GM19023 (cell line): Measurements from ENCODE around the gene FLCN.
"Not testable (repeated sequence)": the region's sequence is repeated elsewhere in the genome, so short reads cannot be mapped to it uniquely, and the experiment has no call there.

Source experiments
- ATAC-seq: cut with Tn5 transposase; IDR thresholded peaks from one replicate; pipeline ENCODE4 v1.9.1; 2021; ENCODE audit warnings: mild to moderate bottlenecking, moderate library complexity; ENCODE audit not compliant: unreplicated experiment

The FLCN gene, protein sequence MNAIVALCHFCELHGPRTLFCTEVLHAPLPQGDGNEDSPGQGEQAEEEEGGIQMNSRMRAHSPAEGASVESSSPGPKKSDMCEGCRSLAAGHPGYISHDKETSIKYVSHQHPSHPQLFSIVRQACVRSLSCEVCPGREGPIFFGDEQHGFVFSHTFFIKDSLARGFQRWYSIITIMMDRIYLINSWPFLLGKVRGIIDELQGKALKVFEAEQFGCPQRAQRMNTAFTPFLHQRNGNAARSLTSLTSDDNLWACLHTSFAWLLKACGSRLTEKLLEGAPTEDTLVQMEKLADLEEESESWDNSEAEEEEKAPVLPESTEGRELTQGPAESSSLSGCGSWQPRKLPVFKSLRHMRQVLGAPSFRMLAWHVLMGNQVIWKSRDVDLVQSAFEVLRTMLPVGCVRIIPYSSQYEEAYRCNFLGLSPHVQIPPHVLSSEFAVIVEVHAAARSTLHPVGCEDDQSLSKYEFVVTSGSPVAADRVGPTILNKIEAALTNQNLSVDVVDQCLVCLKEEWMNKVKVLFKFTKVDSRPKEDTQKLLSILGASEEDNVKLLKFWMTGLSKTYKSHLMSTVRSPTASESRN

DNA sequence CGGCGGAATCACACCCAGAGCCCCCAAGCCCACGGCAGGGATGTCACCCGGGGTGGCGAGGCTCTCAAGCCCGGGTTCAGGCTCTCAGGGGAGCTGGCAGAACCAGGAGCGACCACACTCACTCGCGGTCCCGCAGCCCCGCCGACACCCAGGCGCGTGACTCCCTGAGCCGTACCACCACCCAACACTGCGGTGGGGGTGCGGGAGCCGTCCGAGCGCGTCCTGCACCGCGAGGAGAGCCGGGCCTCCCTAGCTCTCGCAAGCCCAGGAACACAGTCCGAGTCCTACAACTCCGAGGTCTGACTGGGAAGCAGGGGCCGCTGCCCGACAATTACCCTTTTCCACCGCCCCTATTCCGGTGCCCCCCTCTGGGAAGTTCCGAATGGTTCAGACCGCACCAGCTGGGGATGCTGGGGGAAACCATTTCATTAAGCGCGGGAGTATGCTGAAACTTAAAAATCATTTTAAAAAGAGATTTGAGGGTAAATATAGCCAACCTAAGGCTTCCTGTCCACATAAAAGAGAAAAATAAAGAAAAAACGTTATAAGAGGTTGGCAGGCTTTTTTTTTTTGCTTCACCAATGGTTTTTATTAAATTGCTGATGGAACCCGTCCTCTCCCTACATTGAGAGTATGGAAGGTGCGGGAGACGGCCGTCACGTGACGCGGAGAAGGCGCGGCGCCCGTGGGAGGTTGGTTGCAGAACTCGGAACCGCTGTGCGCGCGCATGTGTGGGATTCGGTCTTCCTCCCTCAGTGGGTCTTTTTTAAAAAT lies at the start of gene FLCN:
Gene FLCN, minus strand, starts transcription at position 143 of the 774 bp plus-strand sequence. CDS start 9,031 bp downstream, outside the sequence.
- ATAC-seq, result peak; percentile 88

DNA sequence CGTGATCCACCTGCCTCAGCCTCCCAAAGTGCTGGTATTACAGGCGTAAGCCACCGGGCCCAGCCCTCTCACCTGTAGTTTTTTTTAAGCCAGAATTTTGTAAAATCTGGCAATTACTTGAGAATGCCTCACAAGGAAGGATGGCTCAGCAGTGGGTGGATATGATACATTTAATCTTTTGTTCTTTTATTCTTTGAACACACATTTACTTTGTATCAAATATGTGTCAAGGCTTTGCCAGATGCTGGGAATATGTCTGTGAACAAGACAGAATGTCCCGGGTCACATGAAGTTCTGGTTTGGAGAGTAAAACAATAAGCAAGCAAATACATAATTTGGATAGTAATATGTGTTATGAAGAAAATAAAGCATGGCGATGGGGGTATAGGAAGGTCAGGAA lies 49.0 kb upstream of the FLCN start:
- ATAC-seq, result no peak

DNA sequence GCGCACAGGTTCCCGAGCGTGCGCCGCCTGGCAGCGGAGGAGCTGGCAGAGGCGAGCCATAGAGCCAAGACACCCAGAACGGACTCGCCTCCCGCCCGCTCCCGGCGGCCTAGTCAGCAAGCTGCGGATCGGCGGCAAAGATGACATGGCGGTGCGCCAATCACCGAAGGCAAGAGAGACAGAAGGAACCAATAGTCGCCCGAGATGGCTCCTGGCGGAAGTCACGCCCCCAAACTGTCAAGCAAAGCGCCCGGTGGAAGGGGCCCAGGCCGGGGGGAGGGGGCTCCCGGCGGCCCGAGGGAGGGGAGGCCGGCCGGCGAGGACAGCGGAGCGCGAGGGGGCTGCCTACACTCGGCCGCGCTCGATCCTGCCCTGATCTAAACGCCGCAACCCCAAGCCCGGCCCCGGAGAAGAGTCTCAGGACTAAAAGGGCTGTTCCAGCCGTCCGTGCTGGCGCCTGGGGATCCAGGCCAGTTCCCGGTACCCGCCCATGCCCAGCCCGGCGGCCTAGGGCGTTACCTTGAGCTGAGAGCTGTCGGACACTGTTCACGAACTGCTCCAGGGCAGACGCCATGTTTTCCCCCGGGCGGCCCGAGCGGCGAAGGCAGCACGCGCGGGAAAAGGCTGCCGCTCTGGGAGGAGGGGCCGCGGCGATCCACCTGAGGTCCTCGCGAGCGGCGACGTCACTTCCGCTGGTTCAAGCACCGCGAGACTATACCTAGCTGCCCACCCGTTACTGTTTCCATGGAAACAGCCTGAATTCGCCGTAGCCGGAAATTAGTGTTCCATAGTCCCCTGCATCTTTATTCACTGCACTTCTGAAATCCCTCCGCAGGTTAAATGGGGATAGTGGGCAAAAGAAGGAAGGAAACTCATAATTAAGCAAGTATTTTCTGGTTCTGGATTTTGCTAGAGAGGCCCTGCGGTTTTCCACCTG lies 43.9 kb upstream of the FLCN start, which contains the start of gene COPS3:
Gene COPS3, minus strand, starts transcription at position 634 of the 937 bp plus-strand sequence. Its CDS starts 60 bp downstream, at position 574.
- ATAC-seq, result peak; percentile 90

DNA sequence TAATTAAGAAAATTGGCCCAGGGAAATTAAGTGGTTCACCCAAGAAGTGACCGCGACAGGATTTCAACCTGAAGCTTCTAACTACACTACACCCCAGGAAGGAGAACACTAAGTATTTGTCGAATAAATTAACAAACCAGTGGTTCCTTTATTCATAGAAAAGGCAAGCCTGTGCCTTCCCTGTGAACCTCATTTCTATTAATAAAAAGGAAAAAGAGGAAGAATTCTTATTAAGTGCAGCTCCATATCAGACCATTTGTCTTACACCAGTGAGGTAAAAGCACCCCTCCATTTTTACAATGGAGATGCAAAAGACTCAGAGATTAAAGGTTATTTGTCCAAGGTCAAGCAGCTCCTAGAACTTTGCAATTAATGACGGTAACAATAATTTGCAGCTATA lies 42.3 kb upstream of the FLCN start:
- ATAC-seq, result no peak

DNA sequence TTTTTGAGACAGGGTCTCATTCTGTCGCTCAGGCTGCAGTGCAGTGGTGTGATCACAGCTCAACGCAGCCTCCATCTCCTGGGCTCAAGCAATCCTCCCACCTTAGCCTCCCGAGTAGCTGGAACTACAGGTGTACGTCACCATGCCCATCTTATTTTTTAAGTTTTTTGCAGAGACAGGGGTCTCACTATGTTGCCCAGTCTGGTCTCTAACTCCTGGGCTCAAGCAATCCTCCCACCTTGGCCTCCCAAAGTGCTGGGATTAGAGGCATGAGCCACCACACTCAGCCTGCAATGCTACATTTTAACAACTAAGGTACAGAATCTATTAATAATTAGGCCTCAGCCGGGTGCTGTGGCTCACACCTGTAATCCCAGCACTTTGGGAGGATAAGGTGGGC lies 40.5 kb upstream of the FLCN start:
- not testable (repeated sequence) for ATAC-seq

DNA sequence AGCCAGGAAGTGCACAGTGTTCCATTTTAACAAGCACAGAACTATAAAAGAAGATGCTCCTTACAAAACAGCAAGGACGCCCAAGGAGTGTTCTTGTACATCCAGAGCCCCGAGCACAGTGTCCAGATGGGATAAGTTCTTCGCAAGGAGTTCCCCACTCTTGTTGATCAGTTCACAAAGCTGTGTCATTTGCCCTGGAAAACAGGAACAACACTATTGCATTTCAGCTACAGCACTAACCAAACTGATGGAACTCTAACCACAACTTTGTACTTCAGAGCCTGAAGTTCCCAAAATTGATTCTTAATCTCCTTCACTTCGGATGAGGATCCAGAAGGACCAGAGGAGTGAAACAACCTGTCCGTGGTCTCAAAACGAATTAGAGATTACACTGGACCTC lies 39.0 kb upstream of the FLCN start:
- no peak for ATAC-seq

DNA sequence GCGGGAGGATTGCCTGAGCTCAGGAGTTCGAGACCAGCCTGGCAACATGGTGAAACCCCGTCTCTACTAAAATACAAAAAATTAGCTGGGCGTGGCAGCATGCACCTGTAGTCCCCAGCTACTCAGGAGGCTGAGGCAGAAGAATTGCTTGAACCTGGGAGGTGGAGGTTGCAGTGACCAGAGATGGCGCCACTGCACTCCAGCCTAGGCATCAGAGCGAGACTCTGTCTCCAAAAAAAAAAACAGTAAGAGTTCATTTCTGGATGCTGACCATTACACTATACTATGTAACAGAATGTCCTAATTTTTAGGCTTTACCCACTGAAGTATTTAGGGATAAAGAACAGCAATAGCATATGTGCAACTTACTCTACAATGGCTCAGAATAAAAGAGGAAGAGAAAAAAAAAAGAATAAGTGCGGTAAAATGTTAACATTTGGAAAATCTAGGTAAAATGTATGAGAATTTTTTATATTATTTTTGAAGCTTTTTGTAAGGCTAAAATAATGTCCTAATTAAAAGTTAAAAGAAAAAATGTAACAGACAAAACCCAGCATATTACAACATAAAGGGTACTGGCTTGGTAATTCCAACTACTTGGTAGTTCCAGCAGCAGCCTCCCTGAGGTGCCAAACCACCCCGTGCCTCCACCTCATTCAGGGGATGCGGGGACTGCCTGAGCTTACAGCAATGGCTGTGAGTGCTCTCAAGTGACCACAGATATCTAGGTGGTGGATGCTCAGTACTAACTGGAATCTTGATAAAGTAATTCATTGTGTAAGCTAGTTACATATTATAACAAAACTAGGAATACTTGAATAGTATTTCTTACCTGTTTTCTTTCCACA lies 33.2 kb upstream of the FLCN start:
- ATAC-seq, result no peak

DNA sequence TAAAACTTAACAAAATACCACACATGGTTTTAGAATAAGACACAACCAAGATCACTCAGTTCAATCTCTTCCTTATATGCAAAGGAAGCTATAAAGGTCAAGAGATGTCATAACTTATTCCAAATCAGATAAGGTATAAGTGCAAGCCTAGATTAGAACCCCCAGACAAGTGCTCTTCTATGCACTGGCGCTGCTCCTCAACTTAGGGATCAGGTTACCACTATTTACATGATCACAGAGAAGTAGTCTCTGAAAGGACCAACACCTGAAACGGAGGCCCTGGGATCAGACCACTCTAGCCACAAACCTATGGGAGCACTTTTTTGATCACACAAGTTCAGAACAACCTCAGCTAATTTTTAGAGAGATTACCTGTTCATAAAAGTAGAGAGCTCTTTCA lies 27.5 kb upstream of the FLCN start:
- no peak for ATAC-seq

DNA sequence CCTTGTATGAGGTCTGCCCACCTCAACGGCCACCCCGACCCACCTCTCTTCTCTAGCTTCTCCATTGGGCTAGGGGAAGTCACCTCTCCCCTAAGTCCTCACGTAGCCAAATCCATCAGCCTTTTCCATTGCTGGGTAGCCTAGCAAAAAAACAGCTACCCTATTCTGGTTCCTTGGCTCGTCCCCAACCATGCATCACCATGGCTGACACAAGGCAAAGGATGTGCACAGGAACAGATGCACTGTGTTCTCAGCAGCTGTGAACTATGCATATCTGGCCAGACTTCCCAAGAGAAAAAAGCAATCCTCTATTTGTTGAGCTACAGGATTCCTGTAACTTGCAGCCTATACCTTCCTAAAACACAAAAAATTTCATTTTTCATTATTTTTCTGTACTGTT lies 22.0 kb upstream of the FLCN start:
- ATAC-seq, result no peak

DNA sequence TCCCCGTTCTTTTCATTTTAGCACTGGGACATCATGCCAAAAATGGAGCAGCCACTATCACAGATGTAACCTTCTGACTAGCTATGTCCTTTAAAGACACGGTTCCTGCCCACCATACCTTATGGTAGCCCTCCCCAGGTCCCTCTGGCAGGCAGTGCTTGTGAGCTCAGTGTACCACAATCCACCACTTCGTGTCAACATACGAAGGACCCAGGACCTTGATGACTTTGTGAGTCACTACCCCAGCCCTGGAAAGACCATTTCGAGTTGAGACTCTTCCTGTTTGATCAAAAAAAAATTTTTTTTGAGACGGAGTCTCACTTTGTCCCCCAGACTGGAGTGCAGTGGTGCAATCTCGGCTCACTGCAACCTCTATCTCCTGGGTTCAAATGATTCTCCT lies 21.0 kb upstream of the FLCN start:
- no peak for ATAC-seq

DNA sequence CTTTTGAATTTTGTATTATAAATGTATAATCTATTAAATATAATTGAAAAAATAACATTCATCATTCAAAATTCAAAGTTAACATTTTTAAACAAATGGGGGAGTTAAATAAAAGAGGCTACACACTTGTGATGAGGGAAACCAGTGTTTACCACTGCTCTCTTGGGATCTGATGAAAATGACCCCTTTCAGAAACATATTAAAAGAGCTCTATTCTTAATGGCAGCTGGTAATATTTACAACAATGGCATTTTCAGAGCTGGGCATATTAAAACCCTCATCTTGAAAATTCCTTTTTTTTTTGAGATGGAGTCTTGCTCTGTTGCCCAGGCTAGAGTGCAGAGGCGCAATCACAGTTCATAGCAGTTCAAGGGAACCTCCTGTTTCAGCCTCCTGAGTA lies 19.3 kb upstream of the FLCN start:
- no peak for ATAC-seq

DNA sequence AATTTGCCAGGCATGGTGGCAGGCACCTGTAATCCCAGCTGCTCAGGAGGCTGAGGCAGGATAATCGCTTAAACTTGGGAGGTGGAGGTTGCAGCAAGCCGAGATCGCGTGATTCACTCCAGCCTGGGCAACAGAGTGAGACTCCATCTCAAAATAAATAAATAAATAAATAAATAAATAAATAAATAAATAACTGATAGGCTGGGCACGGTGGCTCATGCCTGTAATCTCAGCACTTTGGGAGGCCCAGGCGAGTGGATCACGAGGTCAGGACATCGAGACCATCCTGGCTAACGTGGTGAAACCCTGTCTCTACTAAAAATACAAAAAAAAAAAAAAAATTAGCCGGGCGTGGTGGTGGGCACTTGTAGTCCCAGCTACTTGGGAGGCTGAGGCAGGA lies 18.7 kb upstream of the FLCN start:
- ATAC-seq, result not testable (repeated sequence)

DNA sequence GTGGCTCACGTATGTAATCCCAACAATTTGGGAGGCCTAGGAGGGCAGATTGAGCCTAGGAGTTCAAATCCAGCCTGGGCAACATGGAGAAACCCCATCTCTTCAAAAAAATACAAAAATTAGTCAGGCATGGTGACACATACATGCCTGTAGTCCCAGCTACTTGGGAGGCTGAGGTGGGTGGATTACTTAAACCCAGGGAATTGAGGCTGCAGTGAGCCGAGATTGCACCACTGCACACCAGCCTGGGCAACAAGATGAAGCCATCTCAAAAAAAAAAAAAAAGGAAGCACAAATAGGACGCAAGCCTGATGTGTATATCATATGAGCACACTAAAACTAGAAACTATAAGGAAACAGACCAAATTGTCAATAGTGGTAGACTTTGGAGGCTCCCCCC lies 17.1 kb upstream of the FLCN start:
- ATAC-seq, result no peak

DNA sequence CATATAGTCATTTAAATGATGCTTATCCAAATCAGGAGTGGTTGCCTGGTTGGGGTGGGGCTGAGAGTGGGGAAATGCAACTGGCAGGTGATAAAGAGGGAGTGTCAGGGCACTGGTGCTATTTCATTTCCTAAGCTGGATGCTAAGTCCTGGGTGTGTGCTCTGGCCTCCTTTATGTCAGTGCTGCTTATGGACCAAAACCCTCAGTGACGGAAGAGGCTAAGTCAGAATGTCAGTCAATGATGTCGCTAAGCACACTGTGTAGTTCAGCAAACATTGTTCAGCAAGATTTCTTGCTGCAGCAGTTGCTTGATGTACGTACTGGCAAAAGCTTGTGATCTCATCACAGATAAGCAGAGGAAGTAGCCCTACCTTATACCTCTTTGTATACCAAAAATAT lies 16.4 kb upstream of the FLCN start:
- no peak for ATAC-seq

DNA sequence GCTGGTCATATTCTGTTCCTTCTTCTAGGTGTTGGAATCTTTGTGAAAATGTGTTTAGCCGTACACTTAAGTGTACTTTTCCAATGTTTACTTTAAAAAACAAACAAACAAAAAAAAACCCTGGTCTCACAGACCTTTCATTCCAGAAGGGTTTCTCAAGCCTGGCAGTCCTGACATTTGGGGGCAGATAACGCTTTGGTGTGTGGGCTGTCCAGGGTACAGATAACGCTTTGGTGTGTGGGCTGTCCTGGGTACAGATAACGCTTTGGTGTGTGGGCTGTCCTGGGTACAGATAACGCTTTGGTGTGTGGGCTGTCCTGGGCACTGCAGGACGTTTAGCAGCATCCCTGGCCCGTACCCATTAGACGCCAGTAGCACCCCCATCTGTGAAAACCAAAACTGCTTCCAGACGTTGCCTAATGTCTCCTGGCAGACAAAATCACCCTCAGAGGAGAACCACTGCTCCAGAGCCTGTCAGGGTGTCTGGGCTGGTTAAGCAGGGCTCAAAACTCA lies 15.2 kb upstream of the FLCN start:
- no peak for ATAC-seq

DNA sequence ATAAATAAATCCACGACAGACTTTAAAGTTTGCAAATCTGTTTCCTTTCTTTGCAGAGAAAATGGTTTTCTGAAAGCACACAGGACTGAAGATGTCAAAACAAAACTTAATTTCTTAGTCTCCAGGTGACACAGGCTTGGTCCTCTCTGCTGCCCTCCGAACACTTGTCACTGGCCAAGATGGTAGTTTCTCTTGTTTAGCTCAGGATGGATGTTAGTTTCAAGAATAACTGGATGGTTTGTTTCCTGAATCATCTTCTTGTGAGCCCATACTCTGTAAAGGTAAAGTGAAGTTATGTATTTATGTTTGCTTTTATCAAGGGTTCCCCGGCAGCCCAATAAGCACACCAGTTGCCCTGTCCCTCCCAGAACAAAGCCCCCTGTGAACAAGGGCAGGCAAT lies 9.9 kb upstream of the FLCN start:
- ATAC-seq, result no peak

DNA sequence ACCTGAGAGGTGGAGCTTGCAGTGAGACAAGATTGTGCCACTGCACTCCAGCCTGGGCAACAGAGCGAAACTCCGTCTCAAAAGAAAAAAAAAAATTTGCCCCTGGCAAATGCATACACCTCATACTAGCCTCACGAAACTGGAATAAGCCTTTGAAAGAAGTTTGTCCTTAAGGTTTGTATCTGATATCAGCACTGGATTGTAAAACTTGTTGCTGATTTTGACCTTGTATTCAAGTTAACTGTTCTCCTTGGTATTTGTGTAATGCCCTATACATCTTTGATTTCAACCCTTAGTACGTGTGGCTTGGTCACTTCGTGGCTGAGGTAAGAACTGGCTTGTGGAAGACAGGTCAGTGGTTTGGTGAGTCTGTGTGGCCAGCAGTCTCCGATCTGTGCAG lies 6.2 kb upstream of the FLCN start:
- ATAC-seq, result no peak

DNA sequence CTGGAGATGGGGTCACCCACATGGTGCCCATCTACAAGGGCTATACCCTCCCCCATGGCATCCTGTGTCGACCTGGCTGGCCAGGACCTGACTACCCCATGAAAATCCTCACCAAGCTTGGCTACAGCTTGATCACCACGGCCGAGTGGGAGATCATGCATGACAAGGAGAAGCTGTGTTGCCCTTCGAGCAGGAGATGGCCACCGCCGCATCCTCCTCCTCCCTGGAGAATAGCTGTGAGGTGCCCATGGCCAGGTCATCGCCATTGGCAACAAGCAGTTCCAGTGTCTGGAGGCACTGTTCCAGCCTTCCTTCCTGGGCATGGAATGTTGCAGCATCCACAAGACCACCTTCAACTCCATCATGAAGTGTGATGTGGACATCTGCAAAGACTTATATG lies 5.3 kb upstream of the FLCN start:
- ATAC-seq, result no peak

DNA sequence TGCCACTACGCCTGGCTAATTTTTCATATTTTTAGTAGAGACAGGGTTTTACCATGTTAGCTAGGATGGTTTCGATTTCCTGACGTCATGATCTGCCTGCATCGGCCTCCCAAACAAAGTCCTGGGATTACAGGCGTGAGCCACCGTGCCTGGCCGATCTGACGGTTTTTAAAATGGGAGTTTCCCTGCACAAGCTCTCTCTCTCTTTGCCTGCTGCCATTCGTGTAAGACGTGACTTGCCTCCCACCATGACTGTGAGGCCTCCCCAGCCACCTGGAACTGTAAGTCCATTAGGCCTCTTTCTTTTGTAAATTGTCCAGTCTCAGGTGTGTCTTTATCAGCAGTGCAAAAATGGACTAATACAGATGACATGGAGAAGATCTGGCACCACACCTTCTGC lies 4.7 kb upstream of the FLCN start:
- ATAC-seq, result no peak

DNA sequence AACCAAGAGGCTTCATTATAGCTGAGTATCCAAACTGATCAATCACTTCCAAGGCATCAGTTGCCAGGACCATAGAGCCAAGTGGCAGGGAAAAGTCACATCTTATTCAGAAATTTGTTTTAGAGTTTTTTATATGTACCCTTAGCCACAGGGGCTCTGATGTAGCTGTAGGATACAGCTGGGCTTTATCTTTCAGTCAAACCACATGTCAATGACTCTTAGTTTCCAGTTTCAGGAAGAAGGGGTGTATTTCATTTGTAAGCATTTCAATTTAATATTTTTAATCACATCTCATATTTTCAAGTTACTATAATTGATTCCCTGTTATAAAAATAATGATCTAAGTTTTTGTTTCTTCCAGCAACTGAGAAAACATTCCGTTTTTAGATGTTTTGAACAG lies 2.9 kb upstream of the FLCN start:
- ATAC-seq, result no peak
